Measurements from ENCODE around the gene SORCS3.
A peak's percentile ranks its signal among the peaks of the same experiment; 100 is the strongest.

The SORCS3 gene

DNA sequence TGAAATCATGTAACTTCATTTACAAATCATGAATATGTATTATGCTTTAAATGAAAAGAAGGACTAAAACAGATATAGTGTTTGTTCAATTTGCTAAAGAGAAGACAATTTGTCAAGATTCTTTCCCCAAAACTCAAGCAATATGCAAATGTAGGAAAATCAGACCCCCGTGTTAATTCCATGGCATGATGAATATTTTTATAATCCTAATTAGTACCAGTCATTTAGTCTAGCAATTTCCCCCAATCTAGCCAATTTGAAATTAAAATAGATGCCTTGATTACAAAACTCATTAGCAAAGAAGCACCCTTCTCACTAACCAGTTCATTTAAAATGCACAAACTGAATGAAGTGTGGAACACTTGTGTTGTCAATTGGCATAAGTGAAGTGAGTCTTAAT, 347.6 kb downstream of the SORCS3 start:
- H3K9ac ChIP-seq (ENCODE audit: low read length): no peak overlapping the region
- no peak overlapping the region for H2BK15ac ChIP-seq (replicated peaks; ENCODE audit: low read depth)
- H3K4me1 ChIP-seq (ENCODE audit: control insufficient read depth, low read depth, low read length): no peaks in the 10 kb centered on the region
- H2BK5ac ChIP-seq (ENCODE audit: low read length): no peak overlapping the region
- no peak overlapping the region for H2AK5ac ChIP-seq (ENCODE audit: low read length)
- no peak overlapping the region for H3K4me2 ChIP-seq (ENCODE audit: low read length)
- H3K79me1 ChIP-seq (ENCODE audit: low read length): no peaks in the 10 kb centered on the region
- no peak overlapping the region for H3K27ac ChIP-seq (ENCODE audit: low read depth, low read length)
- no peak for DNase-seq
- WGBS (ENCODE audit: extremely low coverage, insufficient coverage, low lambda C conversion rate): no CpG with 5 or more reads among the region's 1 CpG
- H3K18ac ChIP-seq (ENCODE audit: low read length): no peak overlapping the region
- no peak overlapping the region for H4K8ac ChIP-seq (ENCODE audit: low read depth, low read length)
- no peaks in the 10 kb centered on the region for H3K27me3 ChIP-seq (ENCODE audit: insufficient read depth, low read length, poor library complexity)
- H3K4ac ChIP-seq (ENCODE audit: low read depth, low read length): no peak overlapping the region
- H3K23ac ChIP-seq (ENCODE audit: low read length): no peak overlapping the region
- no peak overlapping the region for H3K4me3 ChIP-seq (ENCODE audit: low read length)
- H3K36me3 ChIP-seq (ENCODE audit: control insufficient read depth, insufficient read depth, low read length): no peaks in the 10 kb centered on the region
- no peak overlapping the region for H2BK120ac ChIP-seq (ENCODE audit: low read depth, low read length)
- no peaks in the 10 kb centered on the region for H3K79me2 ChIP-seq (ENCODE audit: control insufficient read depth, insufficient read depth, low read length)
- H4K5ac ChIP-seq (ENCODE audit: low read length): no peak overlapping the region
- H3K56ac ChIP-seq (ENCODE audit: low read length): no peak overlapping the region

DNA sequence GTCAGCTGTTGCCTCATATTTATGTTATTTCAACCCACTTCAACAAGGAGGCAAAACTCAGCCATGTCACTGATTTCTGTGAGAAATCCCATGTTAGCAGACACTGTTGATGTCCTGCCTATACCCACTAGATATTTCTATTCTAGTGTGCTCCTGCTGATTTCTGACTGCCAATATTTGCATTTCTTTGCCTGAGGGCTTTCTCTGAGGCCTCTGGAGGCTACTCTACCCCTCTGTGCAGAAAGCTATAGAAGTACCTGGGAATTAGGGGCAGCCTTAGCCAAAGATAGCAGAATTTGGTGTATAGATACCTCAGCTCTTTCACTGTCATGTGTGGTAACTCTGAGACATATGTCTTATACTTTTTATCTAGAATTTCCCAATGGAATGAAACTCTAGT, 348.8 kb downstream of the SORCS3 start:
- H2BK15ac ChIP-seq (replicated peaks; ENCODE audit: low read depth): no peak overlapping the region
- no peaks in the 10 kb centered on the region for H3K36me3 ChIP-seq (ENCODE audit: control insufficient read depth, insufficient read depth, low read length)
- no peaks in the 10 kb centered on the region for H3K4me1 ChIP-seq (ENCODE audit: control insufficient read depth, low read depth, low read length)
- no peaks in the 10 kb centered on the region for H3K27me3 ChIP-seq (ENCODE audit: insufficient read depth, low read length, poor library complexity)
- H3K27ac ChIP-seq (ENCODE audit: low read depth, low read length): no peak overlapping the region
- H3K4ac ChIP-seq (ENCODE audit: low read depth, low read length): no peak overlapping the region
- H4K5ac ChIP-seq (ENCODE audit: low read length): no peak overlapping the region
- H3K79me1 ChIP-seq (ENCODE audit: low read length): no peaks in the 10 kb centered on the region
- H4K8ac ChIP-seq (ENCODE audit: low read depth, low read length): no peak overlapping the region
- H3K79me2 ChIP-seq (ENCODE audit: control insufficient read depth, insufficient read depth, low read length): no peaks in the 10 kb centered on the region
- H3K56ac ChIP-seq (ENCODE audit: low read length): no peak overlapping the region
- DNase-seq: peak; percentile 8
- no peak overlapping the region for H3K18ac ChIP-seq (ENCODE audit: low read length)
- H2BK120ac ChIP-seq (ENCODE audit: low read depth, low read length): no peak overlapping the region
- no peak overlapping the region for H3K9ac ChIP-seq (ENCODE audit: low read length)
- no peak overlapping the region for H2BK5ac ChIP-seq (ENCODE audit: low read length)
- no peak overlapping the region for H3K4me2 ChIP-seq (ENCODE audit: low read length)
- no peak overlapping the region for H2AK5ac ChIP-seq (ENCODE audit: low read length)
- H3K4me3 ChIP-seq (ENCODE audit: low read length): no peak overlapping the region
- no peak overlapping the region for H3K23ac ChIP-seq (ENCODE audit: low read length)

DNA sequence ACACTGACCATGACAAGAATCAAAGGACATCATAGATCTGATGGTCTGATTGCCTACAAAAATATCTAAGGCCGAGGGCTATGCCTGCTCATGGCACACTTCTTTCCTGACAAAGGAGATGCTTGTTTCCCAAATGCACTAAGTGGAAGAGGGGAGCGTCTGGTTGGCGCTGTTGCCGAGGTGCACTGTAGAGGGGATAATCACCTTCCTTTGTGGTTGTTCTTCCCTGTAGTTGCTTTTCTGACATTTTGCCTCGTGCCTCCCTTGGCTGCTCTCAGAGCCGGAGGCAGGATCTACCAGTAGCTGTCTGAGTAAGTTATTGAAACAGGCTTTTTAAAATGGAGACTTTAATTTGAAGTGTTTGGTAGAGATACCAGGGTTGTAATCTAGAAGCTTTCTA, 352.0 kb downstream of the SORCS3 start:
- no peak overlapping the region for H3K4ac ChIP-seq (ENCODE audit: low read depth, low read length)
- WGBS (ENCODE audit: extremely low coverage, insufficient coverage, low lambda C conversion rate): no CpG with 5 or more reads among the region's 6 CpGs
- H2BK15ac ChIP-seq (replicated peaks; ENCODE audit: low read depth): no peak overlapping the region
- no peak overlapping the region for H3K18ac ChIP-seq (ENCODE audit: low read length)
- H3K9ac ChIP-seq (ENCODE audit: low read length): no peak overlapping the region
- no peaks in the 10 kb centered on the region for H3K36me3 ChIP-seq (ENCODE audit: control insufficient read depth, insufficient read depth, low read length)
- H3K56ac ChIP-seq (ENCODE audit: low read length): no peak overlapping the region
- H3K79me2 ChIP-seq (ENCODE audit: control insufficient read depth, insufficient read depth, low read length): no peaks in the 10 kb centered on the region
- no peak overlapping the region for H4K5ac ChIP-seq (ENCODE audit: low read length)
- H3K4me2 ChIP-seq (ENCODE audit: low read length): no peak overlapping the region
- no peaks in the 10 kb centered on the region for H3K4me1 ChIP-seq (ENCODE audit: control insufficient read depth, low read depth, low read length)
- no peaks in the 10 kb centered on the region for H3K79me1 ChIP-seq (ENCODE audit: low read length)
- no peaks in the 10 kb centered on the region for H3K27me3 ChIP-seq (ENCODE audit: insufficient read depth, low read length, poor library complexity)
- H3K27ac ChIP-seq (ENCODE audit: low read depth, low read length): no peak overlapping the region
- no peak overlapping the region for H2AK5ac ChIP-seq (ENCODE audit: low read length)
- H3K23ac ChIP-seq (ENCODE audit: low read length): no peak overlapping the region
- no peak overlapping the region for H2BK5ac ChIP-seq (ENCODE audit: low read length)
- H4K8ac ChIP-seq (ENCODE audit: low read depth, low read length): no peak overlapping the region
- H2BK120ac ChIP-seq (ENCODE audit: low read depth, low read length): no peak overlapping the region
- DNase-seq: no peak
- no peak overlapping the region for H3K4me3 ChIP-seq (ENCODE audit: low read length)

DNA sequence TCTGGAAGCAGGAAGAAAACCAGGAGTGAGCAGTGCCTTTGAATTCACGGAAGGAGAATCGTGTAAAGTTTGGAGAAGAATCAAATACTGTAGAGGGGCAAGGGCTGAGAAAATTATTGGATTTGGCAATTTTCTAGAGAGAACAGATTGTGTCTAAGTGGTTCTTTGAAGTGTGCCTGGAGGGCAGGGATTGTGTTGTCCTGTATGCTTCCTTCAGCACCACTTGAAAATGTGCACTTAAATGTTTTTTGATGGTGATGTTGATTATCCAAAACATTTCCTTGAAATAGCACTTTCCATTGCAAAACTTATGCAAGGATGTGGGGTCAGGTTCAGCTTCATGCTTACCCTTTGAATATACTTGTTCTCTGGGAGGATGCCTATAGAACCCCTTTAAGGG, 360.2 kb downstream of the SORCS3 start:
- Histone ChIP-seq H3K4me2 (ENCODE audit: low read length) (no peak overlapping the region), H2BK120ac (ENCODE audit: low read depth, low read length) (no peak overlapping the region), H4K5ac (ENCODE audit: low read length) (no peak overlapping the region), H3K79me1 (ENCODE audit: low read length) (no peaks in the 10 kb centered on the region), H3K56ac (ENCODE audit: low read length) (no peak overlapping the region), H3K79me2 (ENCODE audit: control insufficient read depth, insufficient read depth, low read length) (no peaks in the 10 kb centered on the region), H3K4ac (ENCODE audit: low read depth, low read length) (no peak overlapping the region), H2BK15ac (replicated peaks; ENCODE audit: low read depth) (no peak overlapping the region), H2BK5ac (ENCODE audit: low read length) (no peak overlapping the region), H3K36me3 (ENCODE audit: control insufficient read depth, insufficient read depth, low read length) (no peaks in the 10 kb centered on the region), H3K27me3 (ENCODE audit: insufficient read depth, low read length, poor library complexity) (no peaks in the 10 kb centered on the region), H2AK5ac (ENCODE audit: low read length) (no peak overlapping the region), H3K9ac (ENCODE audit: low read length) (no peak overlapping the region), H3K4me1 (ENCODE audit: control insufficient read depth, low read depth, low read length) (no peaks in the 10 kb centered on the region), H3K4me3 (ENCODE audit: low read length) (no peak overlapping the region), H3K18ac (ENCODE audit: low read length) (no peak overlapping the region), H3K23ac (ENCODE audit: low read length) (no peak overlapping the region), H3K27ac (ENCODE audit: low read depth, low read length) (no peak overlapping the region), H4K8ac (ENCODE audit: low read depth, low read length) (no peak overlapping the region)
- no peak for DNase-seq
- WGBS (ENCODE audit: extremely low coverage, insufficient coverage, low lambda C conversion rate): no CpG with 5 or more reads among the region's 2 CpGs

DNA sequence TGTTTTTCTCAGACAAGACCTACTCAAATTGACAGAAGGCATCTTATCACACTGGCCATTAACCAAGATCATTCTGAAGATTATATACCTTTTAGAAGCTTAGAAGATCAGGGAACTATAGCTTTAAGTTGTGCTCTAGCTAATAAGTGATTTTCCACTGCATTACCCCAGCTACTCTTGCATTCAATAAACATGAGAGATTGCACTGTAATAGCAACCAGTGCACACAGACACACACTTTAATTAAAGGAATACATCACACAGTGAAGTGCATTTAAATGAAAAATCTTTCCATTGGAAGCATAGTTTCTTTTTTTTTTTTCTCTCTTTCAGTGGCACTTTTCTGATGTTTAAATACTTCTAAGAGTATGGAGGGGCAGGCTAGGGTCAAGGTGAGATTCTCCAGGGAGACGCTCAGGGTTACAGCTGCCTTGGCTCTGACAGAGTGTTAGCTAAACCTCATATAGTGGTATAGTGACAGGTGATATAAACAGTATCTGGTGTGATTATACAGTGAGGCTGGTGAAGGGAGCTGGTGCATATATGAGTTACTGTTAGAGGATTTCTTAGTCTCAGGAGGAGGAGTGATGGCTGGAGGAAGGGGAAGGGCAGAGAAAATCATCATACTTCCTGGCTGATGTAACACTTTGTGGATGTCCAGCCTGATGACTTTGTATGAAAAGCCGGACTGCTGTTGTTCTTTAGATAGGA, 369.5 kb downstream of the SORCS3 start:
- H3K27me3 ChIP-seq (ENCODE audit: insufficient read depth, low read length, poor library complexity): no peaks in the 10 kb centered on the region
- no peaks in the 10 kb centered on the region for H3K4me1 ChIP-seq (ENCODE audit: control insufficient read depth, low read depth, low read length)
- no peak overlapping the region for H2AK5ac ChIP-seq (ENCODE audit: low read length)
- no CpG with 5 or more reads among the region's 2 CpGs for WGBS (ENCODE audit: extremely low coverage, insufficient coverage, low lambda C conversion rate)
- H3K23ac ChIP-seq (ENCODE audit: low read length): no peak overlapping the region
- H3K36me3 ChIP-seq (ENCODE audit: control insufficient read depth, insufficient read depth, low read length): no peaks in the 10 kb centered on the region
- no peak overlapping the region for H3K18ac ChIP-seq (ENCODE audit: low read length)
- H2BK120ac ChIP-seq (ENCODE audit: low read depth, low read length): no peak overlapping the region
- H3K79me1 ChIP-seq (ENCODE audit: low read length): no peaks in the 10 kb centered on the region
- DNase-seq: no peak
- no peak overlapping the region for H3K9ac ChIP-seq (ENCODE audit: low read length)
- H3K4me2 ChIP-seq (ENCODE audit: low read length): no peak overlapping the region
- no peak overlapping the region for H3K56ac ChIP-seq (ENCODE audit: low read length)
- no peak overlapping the region for H3K4ac ChIP-seq (ENCODE audit: low read depth, low read length)
- H2BK15ac ChIP-seq (replicated peaks; ENCODE audit: low read depth): no peak overlapping the region
- no peak overlapping the region for H3K27ac ChIP-seq (ENCODE audit: low read depth, low read length)
- H2BK5ac ChIP-seq (ENCODE audit: low read length): no peak overlapping the region
- H3K4me3 ChIP-seq (ENCODE audit: low read length): no peak overlapping the region
- no peak overlapping the region for H4K8ac ChIP-seq (ENCODE audit: low read depth, low read length)
- no peak overlapping the region for H4K5ac ChIP-seq (ENCODE audit: low read length)
- no peaks in the 10 kb centered on the region for H3K79me2 ChIP-seq (ENCODE audit: control insufficient read depth, insufficient read depth, low read length)

DNA sequence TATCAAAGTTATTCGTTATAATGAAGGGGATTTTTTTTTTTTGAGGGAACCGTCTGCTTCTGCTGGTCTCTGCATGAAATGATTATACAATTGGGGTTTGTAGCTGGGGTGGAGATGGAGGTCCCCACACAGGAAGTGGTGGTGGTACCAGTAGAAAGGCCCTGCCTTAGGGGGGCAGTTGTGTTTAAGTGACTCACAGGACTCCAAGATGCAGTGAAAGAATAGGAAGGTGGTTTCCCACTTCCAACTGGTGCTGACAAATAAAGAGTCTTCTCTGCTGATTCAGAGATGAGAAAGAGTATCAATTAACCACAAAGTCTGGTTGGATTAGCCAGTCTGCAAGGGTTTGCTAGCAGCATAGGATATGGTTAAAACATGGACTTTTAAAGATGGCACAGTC, 376.0 kb downstream of the SORCS3 start:
- Histone ChIP-seq H4K8ac (ENCODE audit: low read depth, low read length) (no peak overlapping the region), H3K4me3 (ENCODE audit: low read length) (no peak overlapping the region), H2AK5ac (ENCODE audit: low read length) (no peak overlapping the region), H3K36me3 (ENCODE audit: control insufficient read depth, insufficient read depth, low read length) (no peaks in the 10 kb centered on the region), H3K27ac (ENCODE audit: low read depth, low read length) (no peak overlapping the region), H3K4me2 (ENCODE audit: low read length) (no peak overlapping the region), H3K79me2 (ENCODE audit: control insufficient read depth, insufficient read depth, low read length) (no peaks in the 10 kb centered on the region), H3K27me3 (ENCODE audit: insufficient read depth, low read length, poor library complexity) (no peaks in the 10 kb centered on the region), H3K4me1 (ENCODE audit: control insufficient read depth, low read depth, low read length) (no peaks in the 10 kb centered on the region), H4K5ac (ENCODE audit: low read length) (no peak overlapping the region), H3K4ac (ENCODE audit: low read depth, low read length) (no peak overlapping the region), H2BK15ac (replicated peaks; ENCODE audit: low read depth) (no peak overlapping the region), H3K9ac (ENCODE audit: low read length) (no peak overlapping the region), H3K23ac (ENCODE audit: low read length) (no peak overlapping the region), H2BK120ac (ENCODE audit: low read depth, low read length) (no peak overlapping the region), H3K79me1 (ENCODE audit: low read length) (no peaks in the 10 kb centered on the region), H3K56ac (ENCODE audit: low read length) (no peak overlapping the region), H3K18ac (ENCODE audit: low read length) (no peak overlapping the region), H2BK5ac (ENCODE audit: low read length) (no peak overlapping the region)
- DNase-seq: no peak
- no CpG with 5 or more reads among the region's 2 CpGs for WGBS (ENCODE audit: extremely low coverage, insufficient coverage, low lambda C conversion rate)

Data from mesendoderm (in vitro differentiated cells).